GM18519 (cell line): ENCODE results near the gene COL6A2.
"Not testable (repeated sequence)": the region's sequence is repeated elsewhere in the genome, so short reads cannot be mapped to it uniquely, and the experiment has no call there.

ENCODE experiments used
- ATAC-seq: cut with Tn5 transposase; IDR thresholded peaks from one replicate; pipeline ENCODE4 v1.9.1; 2021; ENCODE audit warnings: mild to moderate bottlenecking, moderate library complexity; ENCODE audit not compliant: unreplicated experiment, low FRiP score

COL6A2 gene

GRCh38 chr21:46059711-46060455 lies 38.0 kb upstream of the COL6A2 start:
- not testable (repeated sequence) for ATAC-seq

GRCh38 chr21:46060596-46061061 lies 37.3 kb upstream of the COL6A2 start:
- ATAC-seq: no peak

- ATAC-seq: no peak
Observed at GRCh38 chr21:46061063-46061462, 36.8 kb upstream of the COL6A2 start.

GRCh38 chr21:46061518-46061917 lies 36.4 kb upstream of the COL6A2 start:
- ATAC-seq: no peak

- ATAC-seq: no peak
Observed at GRCh38 chr21:46061950-46062349, 36.0 kb upstream of the COL6A2 start.

- no peak for ATAC-seq
Observed at GRCh38 chr21:46062471-46063211, 35.3 kb upstream of the COL6A2 start.

- ATAC-seq: no peak
Observed at GRCh38 chr21:46063227-46063626, 34.7 kb upstream of the COL6A2 start.

GRCh38 chr21:46063734-46064680 lies 33.9 kb upstream of the COL6A2 start:
- no peak for ATAC-seq

- ATAC-seq: no peak
Observed at GRCh38 chr21:46064870-46065214, 33.1 kb upstream of the COL6A2 start.

- ATAC-seq: no peak
Observed at GRCh38 chr21:46065215-46065913, 32.5 kb upstream of the COL6A2 start.

GRCh38 chr21:46065914-46066551 lies 31.9 kb upstream of the COL6A2 start:
- no peak for ATAC-seq

GRCh38 chr21:46066591-46067331 lies 31.2 kb upstream of the COL6A2 start:
- ATAC-seq: no peak

- ATAC-seq: no peak
Observed at GRCh38 chr21:46067505-46068201, 30.3 kb upstream of the COL6A2 start.

- ATAC-seq: no peak
Observed at GRCh38 chr21:46068516-46069079, 29.3 kb upstream of the COL6A2 start.

- ATAC-seq: no peak
Observed at GRCh38 chr21:46069166-46069565, 28.7 kb upstream of the COL6A2 start.

GRCh38 chr21:46069719-46070279 lies 28.1 kb upstream of the COL6A2 start:
- ATAC-seq: no peak

GRCh38 chr21:46071082-46071481 lies 26.8 kb upstream of the COL6A2 start:
- no peak for ATAC-seq

GRCh38 chr21:46076724-46077123 lies 21.2 kb upstream of the COL6A2 start:
- ATAC-seq: not testable (repeated sequence)
